Measurements from ENCODE around the gene PTPRK.

The PTPRK gene

GRCh38 chr6:127967708-127968107, 552.7 kb downstream of the PTPRK start:
- H3K4me3 ChIP-seq (ENCODE audit: low read depth, low read length) = no peak overlapping the region
- TF ChIP-seq CTCF (IDR thresholded peaks at IDR 0.05; ENCODE audit: low read depth, low read length, missing control alignments) = no peak
- no peak for DNase-seq (ENCODE audit: low read depth)

- DNase-seq (ENCODE audit: low read depth) = no peak
- no peak overlapping the region for H3K4me3 ChIP-seq (ENCODE audit: low read depth, low read length)
Measured at GRCh38 chr6:127966616-127967015, 553.8 kb downstream of the PTPRK start.

GRCh38 chr6:127963495-127963894, 556.9 kb downstream of the PTPRK start:
- no peak for DNase-seq (ENCODE audit: low read depth)
- H3K4me3 ChIP-seq (ENCODE audit: low read depth, low read length) = no peak overlapping the region
- no peak for TF ChIP-seq CTCF (IDR thresholded peaks at IDR 0.05; ENCODE audit: low read depth, low read length, missing control alignments)

More at GRCh38 chr6:127966616-127967015, 553.8 kb downstream of the PTPRK start:
- TF ChIP-seq CTCF (IDR thresholded peaks at IDR 0.05; ENCODE audit: low read depth, low read length, missing control alignments) = no peak

- no peak for TF ChIP-seq CTCF (IDR thresholded peaks at IDR 0.05; ENCODE audit: low read depth, low read length, missing control alignments)
- DNase-seq (ENCODE audit: low read depth) = no peak
- no peak overlapping the region for H3K4me3 ChIP-seq (ENCODE audit: low read depth, low read length)
Measured at GRCh38 chr6:127959869-127960268, 560.5 kb downstream of the PTPRK start.

- DNase-seq (ENCODE audit: low read depth) = no peak
- no peak for TF ChIP-seq CTCF (IDR thresholded peaks at IDR 0.05; ENCODE audit: low read depth, low read length, missing control alignments)
Measured at GRCh38 chr6:127956956-127957355, 563.4 kb downstream of the PTPRK start.

GRCh38 chr6:127956260-127956888, 564.0 kb downstream of the PTPRK start:
- no peak for TF ChIP-seq CTCF (IDR thresholded peaks at IDR 0.05; ENCODE audit: low read depth, low read length, missing control alignments)
- H3K4me3 ChIP-seq (ENCODE audit: low read depth, low read length) = no peak overlapping the region
- DNase-seq (ENCODE audit: low read depth) = no peak

More at GRCh38 chr6:127956956-127957355, 563.4 kb downstream of the PTPRK start:
- no peak overlapping the region for H3K4me3 ChIP-seq (ENCODE audit: low read depth, low read length)

- no peak for DNase-seq (ENCODE audit: low read depth)
- no peak for TF ChIP-seq CTCF (IDR thresholded peaks at IDR 0.05; ENCODE audit: low read depth, low read length, missing control alignments)
- H3K4me3 ChIP-seq (ENCODE audit: low read depth, low read length) = no peak overlapping the region
Measured at GRCh38 chr6:127954082-127954481, 566.3 kb downstream of the PTPRK start.
